IMR-90 (cell line): ENCODE data around the gene MRPS24. TPM values are rescaled to one million over a fixed set of nuclear protein-coding genes. Genes with fewer than 3 reads are reported as not detected.

Experiments
- ATAC-seq: fragments of 200-7000 bp; cut with Tn5 transposase; 2 replicates; pipeline ENCODE4 v1.9.1; 2020; ENCODE audit warnings: low read depth, mild to moderate bottlenecking, moderate library complexity
- BruUV-seq: library from RNA; stranded (reverse); fragments of 400-500 nt; replicated peaks from 2 replicates; lab custom pipeline; 2021; lab: Mats Ljungman, UMichigan
- CTCF ChIA-PET: fragments of 300-600 bp; formaldehyde crosslinking; extraction: SDS; loops from one replicate; lab custom pipeline; 2021; ENCODE audit warnings: antibody characterized with exemption; lab: Yijun Ruan, JAX
- POLR2A ChIA-PET: fragments of 300-600 bp; sonication (Branson Sonifier 250); formaldehyde crosslinking; loops from one replicate; lab custom pipeline; 2022; ENCODE audit warnings: antibody characterized with exemption; ENCODE audit not compliant: unreplicated experiment; lab: Charles Lee
- DNase-seq: peaks from one replicate; pipeline ENCODE4 v3.0.0; 2013
- H2AFZ ChIP-seq: replicated peaks from 2 replicates; pipeline ENCODE3; 2013; ENCODE audit warnings: low read length, mild to moderate bottlenecking; ENCODE audit not compliant: poor library complexity
- H2AK5ac ChIP-seq: 2 replicates; pipeline ENCODE4 v1.6.1; 2013; ENCODE audit warnings: low read depth, low read length, inconsistent platforms
- H2AK9ac ChIP-seq: replicated peaks from 2 replicates; pipeline ENCODE3; 2013; ENCODE audit warnings: mild to moderate bottlenecking, low read depth, low read length, moderate library complexity; ENCODE audit not compliant: poor library complexity
- H2BK120ac ChIP-seq: 2 replicates; pipeline ENCODE4 v1.6.1; 2013; ENCODE audit warnings: low read depth, low read length, inconsistent platforms
- H2BK15ac ChIP-seq: 3 replicates; pipeline ENCODE4 v1.6.1; 2013; ENCODE audit warnings: low read depth, low read length, inconsistent platforms
- H2BK20ac ChIP-seq: 2 replicates; pipeline ENCODE4 v1.6.1; 2013; ENCODE audit warnings: low read depth, mild to moderate bottlenecking, inconsistent platforms, low read length, moderate library complexity
- H2BK5ac ChIP-seq: 2 replicates; pipeline ENCODE4 v1.6.1; 2013; ENCODE audit warnings: mild to moderate bottlenecking, low read depth, low read length, inconsistent platforms; ENCODE audit not compliant: poor library complexity, severe bottlenecking
- H3K14ac ChIP-seq: replicated peaks from 2 replicates; pipeline ENCODE4 v1.6.1; 2013; ENCODE audit warnings: low read depth, low read length, inconsistent platforms
- H3K18ac ChIP-seq: 2 replicates; pipeline ENCODE4 v1.6.1; 2013; ENCODE audit warnings: low read depth, low read length, control low read depth
- H3K23ac ChIP-seq: 2 replicates; pipeline ENCODE4 v1.6.1; 2013; ENCODE audit warnings: low read depth, low read length, inconsistent platforms
- H3K27ac ChIP-seq: 2 replicates; pipeline ENCODE4 v1.5.1; 2013; ENCODE audit warnings: mild to moderate bottlenecking, control low read depth, low read length; ENCODE audit not compliant: insufficient read depth
- H3K27me3 ChIP-seq: 2 replicates; pipeline ENCODE4 v1.6.1; 2013; ENCODE audit warnings: low read length; ENCODE audit not compliant: control insufficient read depth, insufficient read depth
- H3K36me3 ChIP-seq: 2 replicates; pipeline ENCODE4 v1.6.1; 2013; ENCODE audit warnings: low read length, mixed read lengths; ENCODE audit not compliant: control insufficient read depth, insufficient read depth
- H3K4ac ChIP-seq: 2 replicates; pipeline ENCODE4 v1.6.1; 2013; ENCODE audit warnings: low read depth, low read length, inconsistent platforms
- H3K4me1 ChIP-seq: 2 replicates; pipeline ENCODE4 v1.6.1; 2013; ENCODE audit warnings: low read length, mixed read lengths; ENCODE audit not compliant: control insufficient read depth, insufficient read depth
- H3K4me2 ChIP-seq: 2 replicates; pipeline ENCODE4 v1.6.1; 2013; ENCODE audit warnings: low read depth, mild to moderate bottlenecking, control low read depth, low read length, moderate library complexity
- H3K4me3 ChIP-seq: 2 replicates; pipeline ENCODE4 v1.5.1; 2013; ENCODE audit warnings: low read depth, mild to moderate bottlenecking, control low read depth, low read length, moderate library complexity; ENCODE audit not compliant: insufficient read depth
- H3K56ac ChIP-seq: 2 replicates; pipeline ENCODE4 v1.6.1; 2013; ENCODE audit warnings: low read length, inconsistent platforms; ENCODE audit not compliant: insufficient read depth; ENCODE audit errors: extremely low read depth
- H3K79me1 ChIP-seq, 2 experiments: 2 replicates each; pipeline ENCODE4 v1.6.1; 2013; ENCODE audit warnings: low read length in 2 of 2, inconsistent platforms in 1 of 2, low read depth in 1 of 2
- H3K9ac ChIP-seq: 2 replicates; pipeline ENCODE4 v1.6.1; 2013; ENCODE audit warnings: low read depth, low read length, control low read depth
- H3K9me1 ChIP-seq: 2 replicates; pipeline ENCODE4 v1.6.1; 2013; ENCODE audit warnings: low read length, inconsistent platforms; ENCODE audit not compliant: insufficient read depth
- H3K9me3 ChIP-seq: 2 replicates; pipeline ENCODE4 v1.6.1; 2013; ENCODE audit warnings: low read length; ENCODE audit not compliant: control insufficient read depth, insufficient read depth
- H4K20me1 ChIP-seq: 2 replicates; pipeline ENCODE4 v1.6.1; 2013; ENCODE audit warnings: low read length, inconsistent platforms; ENCODE audit not compliant: insufficient read depth
- H4K5ac ChIP-seq: 2 replicates; pipeline ENCODE4 v1.6.1; 2013; ENCODE audit warnings: mild to moderate bottlenecking, low read depth, low read length, control low read depth
- H4K8ac ChIP-seq, 2 experiments: 2 replicates each; pipeline ENCODE4 v1.6.1; 2013; ENCODE audit warnings: low read depth in 2 of 2, low read length in 2 of 2, control low read depth in 1 of 2, inconsistent platforms in 1 of 2
- H4K91ac ChIP-seq: 2 replicates; pipeline ENCODE4 v1.6.1; 2013; ENCODE audit warnings: low read depth, low read length, inconsistent platforms; ENCODE audit not compliant: insufficient read depth
- BHLHE40 ChIP-seq: fragments of 150-350 bp; IDR thresholded peaks from 2 replicates; pipeline ENCODE4 v1.6.1; 2016; ENCODE audit warnings: mild to moderate bottlenecking, low read depth, low read length
- CEBPB ChIP-seq: IDR thresholded peaks from 2 replicates; pipeline ENCODE4 v1.6.1; 2012; ENCODE audit warnings: low read depth, low read length, improper control_type of control experiment
- CHD1 ChIP-seq: IDR thresholded peaks from 2 replicates; pipeline ENCODE4 v1.6.1; 2012; ENCODE audit warnings: low read depth, low read length, improper control_type of control experiment
- CTCF ChIP-seq: conservative IDR thresholded peaks from 2 replicates; pipeline ENCODE4 v1.5.1; 2012; ENCODE audit warnings: mild to moderate bottlenecking, low read depth, low read length, improper control_type of control experiment
- ELK1 ChIP-seq: fragments of 150-350 bp; IDR thresholded peaks from 2 replicates; pipeline ENCODE4 v1.6.1; 2016; ENCODE audit warnings: low read depth, mild to moderate bottlenecking, low read length, moderate library complexity, borderline replicate concordance
- FOS ChIP-seq: fragments of 150-350 bp; IDR thresholded peaks from 2 replicates; pipeline ENCODE4 v1.6.1; 2016; ENCODE audit warnings: low read depth, low read length
- MAZ ChIP-seq: IDR thresholded peaks from 2 replicates; pipeline ENCODE4 v1.6.1; 2012; ENCODE audit warnings: low read depth, mild to moderate bottlenecking, low read length, improper control_type of control experiment, moderate library complexity, borderline replicate concordance
- MXI1 ChIP-seq: IDR thresholded peaks from 2 replicates; pipeline ENCODE4 v1.6.1; 2012; ENCODE audit warnings: low read depth, mild to moderate bottlenecking, low read length, moderate library complexity, borderline replicate concordance
- NFE2L2 ChIP-seq: fragments of 150-350 bp; IDR thresholded peaks from 2 replicates; pipeline ENCODE4 v1.6.1; 2016; ENCODE audit warnings: low read depth, mild to moderate bottlenecking, low read length
- POLR2A ChIP-seq: IDR thresholded peaks from 2 replicates; pipeline ENCODE4 v1.6.1; 2012; ENCODE audit warnings: mild to moderate bottlenecking, low read depth, low read length
- RCOR1 ChIP-seq: IDR thresholded peaks from 2 replicates; pipeline ENCODE4 v1.6.1; 2012; ENCODE audit warnings: mild to moderate bottlenecking, low read length, improper control_type of control experiment; ENCODE audit not compliant: insufficient replicate concordance
- RFX5 ChIP-seq: IDR thresholded peaks from 2 replicates; pipeline ENCODE4 v1.8.0; 2012; ENCODE audit warnings: low read depth, mild to moderate bottlenecking, low read length, moderate library complexity
- SMC3 ChIP-seq: fragments of 150-350 bp; IDR thresholded peaks from 2 replicates; pipeline ENCODE4 v1.6.1; 2016; ENCODE audit warnings: low read depth, mild to moderate bottlenecking, antibody characterized with exemption, low read length, moderate library complexity
- USF2 ChIP-seq: fragments of 150-350 bp; IDR thresholded peaks from 2 replicates; pipeline ENCODE4 v1.6.1; 2017; ENCODE audit warnings: mild to moderate bottlenecking, antibody characterized with exemption, low read length, low read depth
- WGBS, 2 experiments: methylation state at CpG; one replicate each; pipeline versions ENCODE4 v1.1.5 to v1.1.7; 2013; ENCODE audit warnings: missing lambda C conversion rate in 2 of 2; ENCODE audit not compliant: insufficient read length in 1 of 2; ENCODE audit errors: extremely low coverage in 2 of 2; 5-methylcytosine and 5-hydroxymethylcytosine counted together
- dilution Hi-C: fragments of 300-500 bp; cut with HindIII; formaldehyde crosslinking; loops from one replicate; pipeline ENCODE4 v1.14.3; 2018; ENCODE audit warnings: low sequenced_read_pairs; ENCODE audit not compliant: unreplicated experiment
- in situ Hi-C: fragments of 300-500 bp; cut with MboI; formaldehyde crosslinking; loops from 3 replicates; pipeline ENCODE4 v1.14.3; 2019; ENCODE audit warnings: low sequenced_read_pairs, inconsistent platforms, mixed read lengths
- intact Hi-C: fragments of 100-400 bp; cut with micrococcal nuclease; formaldehyde crosslinking; loops from 2 replicates; pipeline ENCODE4 v1.10.0; 2022
- polyA plus RNA-seq, 3 experiments: library from polyadenylated mRNA; depleted of rRNA; stranded (reverse); fragments of >200 nt; gene quantifications; 2 replicates each; pipeline ENCODE4 v1.2.3, GENCODE V29; 2012; ENCODE audit warnings: low replicate concordance in 1 of 3
- total RNA-seq: library from RNA; depleted of rRNA; stranded (reverse); fragments of >200 nt; gene quantifications from 2 replicates; pipeline ENCODE4 v1.2.3, GENCODE V29; 2012

The MRPS24 gene
- total and polyA plus RNA-seq, 2 of the 4 experiments (the other 2 are of a cell fraction) = 151 to 266 TPM

GRCh38 chr7:43905209-43905946 is 36.1 kb upstream of the MRPS24 start:
- H2AFZ ChIP-seq = peak overlapping the region; percentile 36
- no peaks in the 10 kb centered on the region; the same call in 1 of the 2 replicates for H3K36me3 ChIP-seq
- intact Hi-C loops = loop anchor here (2.0 kb wide), 1 partner anchor 33 kb away; no protein-coding TSS in a partner anchor
- peaks cover 7% of the 10 kb centered on the region for H3K4me1 ChIP-seq
- H3K9ac ChIP-seq = peak overlapping the region; percentile 82
- no peaks in the 10 kb centered on the region for H3K9me3 ChIP-seq
- no peaks in the 10 kb centered on the region for H3K27me3 ChIP-seq
- H3K79me1 ChIP-seq = peaks cover 37 to 59% of the 10 kb centered on the region in 2 experiments; a peak in 3 of 4 replicates
- no CpG with 5 or more reads among the region's 8 CpGs for WGBS, 2 experiments
- BruUV-seq = no TSS peak
- H3K27ac ChIP-seq = peak overlapping the region; percentile 67; the same call in 1 of the 2 replicates
- peak overlapping the region; percentile 90 for H3K14ac ChIP-seq
- CTCF ChIA-PET = no interaction called here
- H2BK20ac ChIP-seq = no peak overlapping the region; the same call in 1 of the 2 replicates
- peak overlapping the region; percentile 40 for H3K56ac ChIP-seq
- POLR2A ChIA-PET = no interaction called here
- H3K18ac ChIP-seq = no peak overlapping the region
- in situ Hi-C loops = no loop called here
- H4K20me1 ChIP-seq = peaks cover 44% of the 10 kb centered on the region
- peak overlapping the region; percentile 99 for H3K4me2 ChIP-seq
- dilution Hi-C loops = no loop called here
- peak overlapping the region; percentile 82 for H3K4ac ChIP-seq
- H4K5ac ChIP-seq = no peak overlapping the region; the same call in 1 of the 2 replicates
- peak; percentile 3; the same call in 1 of the 2 replicates for ATAC-seq
- peak overlapping the region; percentile 34 for H2BK5ac ChIP-seq
- peak overlapping the region; percentile 83 for H2AK9ac ChIP-seq
- peak overlapping the region; percentile 5; the same call in 1 of the 2 replicates for H2AK5ac ChIP-seq
- 0 out of 2 replicates have a peak overlapping the region, but pooled peaks have one; percentile 68 for H4K91ac ChIP-seq
- H4K8ac ChIP-seq = peak overlapping the region in 1 of 2 experiments; percentile 35; a peak in 1 of 4 replicates
- H3K9me1 ChIP-seq = peaks cover 29% of the 10 kb centered on the region
- no peak for DNase-seq
- H3K4me3 ChIP-seq = peak overlapping the region; percentile 81
- TF ChIP-seq NFE2L2 = no peak
- TF ChIP-seq CTCF = no peak
- no peak for TF ChIP-seq RFX5
- no peak for TF ChIP-seq ELK1
- TF ChIP-seq BHLHE40 = no peak
- no peak for TF ChIP-seq USF2
- no peak for TF ChIP-seq POLR2A
- no peak for TF ChIP-seq FOS
- TF ChIP-seq CEBPB = no peak
- no peak for TF ChIP-seq CHD1
- no peak for TF ChIP-seq RCOR1
- no peak for TF ChIP-seq SMC3
- no peak for TF ChIP-seq MAZ
- TF ChIP-seq MXI1 = no peak
- H3K23ac ChIP-seq = peak overlapping the region; percentile 81
- H2BK15ac ChIP-seq = no peak overlapping the region
- H2BK120ac ChIP-seq = no peak overlapping the region
